Neuronal stem cell (in vitro differentiated cells): ENCODE data around the gene STOX2.

Experiments used
- DNase-seq: peaks from one replicate; pipeline ENCODE4 v3.0.0-alpha.2; 2013; ENCODE audit warnings: low spot score
- H2AFZ ChIP-seq: one replicate; pipeline ENCODE4 v1.6.1; 2013; ENCODE audit warnings: mild to moderate bottlenecking, low read length, inconsistent platforms
- H2AK5ac ChIP-seq: 2 replicates; pipeline ENCODE4 v1.6.1; 2013; ENCODE audit warnings: low read depth, mild to moderate bottlenecking, inconsistent platforms, low read length, moderate library complexity, mixed read lengths
- H2BK120ac ChIP-seq: 2 replicates; pipeline ENCODE4 v1.6.1; 2013; ENCODE audit warnings: low read depth, mild to moderate bottlenecking, inconsistent platforms, low read length, moderate library complexity, mixed read lengths
- H2BK12ac ChIP-seq: one replicate; pipeline ENCODE4 v1.6.1; 2013; ENCODE audit warnings: low read length, inconsistent platforms
- H2BK15ac ChIP-seq: 2 replicates; pipeline ENCODE4 v1.6.1; 2013; ENCODE audit warnings: mild to moderate bottlenecking, low read length, inconsistent platforms, mixed read lengths
- H2BK5ac ChIP-seq: one replicate; pipeline ENCODE4 v1.6.1; 2013; ENCODE audit warnings: inconsistent platforms, mild to moderate bottlenecking, low read length, moderate library complexity
- H3K14ac ChIP-seq: one replicate; pipeline ENCODE4 v1.6.1; 2013; ENCODE audit warnings: low read length, inconsistent platforms
- H3K18ac ChIP-seq: 2 replicates; pipeline ENCODE4 v1.6.1; 2013; ENCODE audit warnings: low read length, inconsistent platforms
- H3K23ac ChIP-seq: 2 replicates; pipeline ENCODE4 v1.6.1; 2013; ENCODE audit warnings: low read depth, mild to moderate bottlenecking, mixed read lengths, low read length, inconsistent platforms; ENCODE audit not compliant: poor library complexity
- H3K27ac ChIP-seq: replicated peaks from 3 replicates; pipeline ENCODE4 v1.5.1; 2013; ENCODE audit warnings: low read length, inconsistent platforms
- H3K27me3 ChIP-seq, 3 experiments: 2 replicates each; pipeline ENCODE4 v1.6.1; 2013; ENCODE audit warnings: low read length in 3 of 3, mild to moderate bottlenecking in 2 of 3, inconsistent platforms in 1 of 3, low read depth in 1 of 3, mixed read lengths in 1 of 3, moderate library complexity in 1 of 3; ENCODE audit not compliant: control insufficient read depth in 3 of 3, insufficient read depth in 3 of 3
- H3K36me3 ChIP-seq, 2 donors: replicated peaks in 1 of 2; 2 replicates each; pipeline ENCODE4 v1.6.1; 2013; ENCODE audit warnings: low read length in 2 of 2; ENCODE audit not compliant: control insufficient read depth in 2 of 2, insufficient read depth in 2 of 2
- H3K4ac ChIP-seq: 2 replicates; pipeline ENCODE4 v1.6.1; 2013; ENCODE audit warnings: inconsistent platforms, mild to moderate bottlenecking, low read length, moderate library complexity
- H3K4me1 ChIP-seq, 2 donors: 1 replicate in 1 of 2; 2 replicates in 1 of 2; pipeline ENCODE4 v1.6.1; 2013; ENCODE audit warnings: low read length in 2 of 2, low read depth in 1 of 2; ENCODE audit not compliant: control insufficient read depth in 2 of 2, insufficient read depth in 1 of 2
- H3K4me2 ChIP-seq: one replicate; pipeline ENCODE4 v1.6.1; 2013; ENCODE audit warnings: mild to moderate bottlenecking, low read length, inconsistent platforms; ENCODE audit not compliant: insufficient read depth, poor library complexity, severe bottlenecking
- H3K4me3 ChIP-seq, 2 donors: 2 replicates each; pipeline ENCODE4 v1.5.1; 2013; ENCODE audit warnings: low read length in 2 of 2, mild to moderate bottlenecking in 2 of 2, inconsistent platforms in 1 of 2, moderate library complexity in 1 of 2
- H3K79me1 ChIP-seq: one replicate; pipeline ENCODE4 v1.6.1; 2013; ENCODE audit warnings: low read depth, mild to moderate bottlenecking, inconsistent platforms, low read length, moderate library complexity
- H3K9ac ChIP-seq: one replicate; pipeline ENCODE4 v1.6.1; 2013; ENCODE audit warnings: mild to moderate bottlenecking, low read depth, low read length, inconsistent platforms; ENCODE audit not compliant: poor library complexity
- H3K9me3 ChIP-seq, 2 donors: replicated peaks in 1 of 2; 2 replicates each; pipeline versions ENCODE3 to v1.6.1; 2013; ENCODE audit warnings: low read length in 2 of 2, mild to moderate bottlenecking in 2 of 2, inconsistent platforms in 1 of 2, low read depth in 1 of 2, mixed read lengths in 1 of 2, moderate library complexity in 1 of 2; ENCODE audit not compliant: control insufficient read depth in 2 of 2, insufficient read depth in 1 of 2
- H4K8ac ChIP-seq: one replicate; pipeline ENCODE4 v1.6.1; 2013; ENCODE audit warnings: low read depth, mild to moderate bottlenecking, inconsistent platforms, low read length, moderate library complexity
- H4K91ac ChIP-seq: one replicate; pipeline ENCODE4 v1.6.1; 2013; ENCODE audit warnings: low read length, low read depth, mild to moderate bottlenecking, inconsistent platforms; ENCODE audit not compliant: poor library complexity
- WGBS, 2 donors: extraction: QIAGEN DNeasy Blood & Tissue Kit; methylation state at CpG; one replicate each; pipeline ENCODE4 v1.1.7; 2013; ENCODE audit warnings: missing lambda C conversion rate in 2 of 2, mixed read lengths in 1 of 2; ENCODE audit not compliant: insufficient read length in 2 of 2, insufficient replicate concordance in 1 of 2; ENCODE audit errors: extremely low coverage in 2 of 2; 5-methylcytosine and 5-hydroxymethylcytosine counted together

Gene STOX2

GRCh38 chr4:183889190-183889589 is 15.9 kb upstream of the STOX2 start:
- Histone ChIP-seq H3K79me1 (no peaks in the 10 kb centered on the region), H2BK12ac (no peak overlapping the region), H4K8ac (no peak overlapping the region), H4K91ac (no peak overlapping the region), H3K36me3 (no peaks in the 10 kb centered on the region), H2BK5ac (no peak overlapping the region), H3K18ac (peak overlapping the region; percentile 82), H2AK5ac (no peak overlapping the region), H3K14ac (no peak overlapping the region), H2BK15ac (no peak overlapping the region), H2BK120ac (no peak overlapping the region), H3K4me1 (peaks cover 0 to 3% of the 10 kb centered on the region in 2 donors), H3K9me3 (no peaks in the 10 kb centered on the region), H3K27me3 (peaks cover 0 to 13% (median 0%) of the 10 kb centered on the region in 3 experiments), H3K9ac (no peak overlapping the region), H3K4me3 (no peak overlapping the region), H3K23ac (no peak overlapping the region), H2AFZ (no peak overlapping the region), H3K27ac (no peak overlapping the region), H3K4ac (no peak overlapping the region), H3K4me2 (no peak overlapping the region)
- DNase-seq = no peak
- WGBS, 2 donors = no CpG with 5 or more reads among the region's 5 CpGs

- WGBS, 2 donors = no CpG with 5 or more reads among the region's 3 CpGs
- H4K91ac ChIP-seq = no peak overlapping the region
- H3K14ac ChIP-seq = no peak overlapping the region
- no peak overlapping the region for H3K4me2 ChIP-seq
- no peak overlapping the region for H2AK5ac ChIP-seq
- no peaks in the 10 kb centered on the region for H3K79me1 ChIP-seq
- H2BK15ac ChIP-seq = no peak overlapping the region
- no peak overlapping the region for H3K4me3 ChIP-seq
- H4K8ac ChIP-seq = no peak overlapping the region
- no peak overlapping the region for H2BK12ac ChIP-seq
- H3K4ac ChIP-seq = no peak overlapping the region
- H2BK5ac ChIP-seq = no peak overlapping the region
- H3K36me3 ChIP-seq = no peaks in the 10 kb centered on the region
- peaks cover 0 to 3% (median 0%) of the 10 kb centered on the region in 3 experiments for H3K27me3 ChIP-seq
- no peak overlapping the region for H3K9ac ChIP-seq
- DNase-seq = no peak
- H3K27ac ChIP-seq = no peak overlapping the region
- no peaks in the 10 kb centered on the region for H3K4me1 ChIP-seq
- H3K9me3 ChIP-seq = peaks cover 0 to 7% of the 10 kb centered on the region in 2 donors
- H3K23ac ChIP-seq = no peak overlapping the region
- no peak overlapping the region for H3K18ac ChIP-seq
- H2AFZ ChIP-seq = no peak overlapping the region
- H2BK120ac ChIP-seq = no peak overlapping the region
Measured at GRCh38 chr4:183897193-183897592, 7.9 kb upstream of the STOX2 start.

- Histone ChIP-seq H4K91ac (no peak overlapping the region), H3K4me2 (no peak overlapping the region), H2BK12ac (no peak overlapping the region), H3K27me3 (no peaks in the 10 kb centered on the region), H2AK5ac (no peak overlapping the region), H2BK15ac (no peak overlapping the region), H3K14ac (no peak overlapping the region), H4K8ac (no peak overlapping the region), H2AFZ (no peak overlapping the region), H3K18ac (no peak overlapping the region), H3K36me3 (no peaks in the 10 kb centered on the region), H3K4me3 (no peak overlapping the region), H3K79me1 (no peaks in the 10 kb centered on the region), H2BK120ac (no peak overlapping the region), H3K4ac (no peak overlapping the region), H3K4me1 (no peaks in the 10 kb centered on the region), H3K27ac (no peak overlapping the region), H2BK5ac (no peak overlapping the region), H3K9ac (no peak overlapping the region), H3K9me3 (peaks cover 2 to 7% of the 10 kb centered on the region in 2 donors), H3K23ac (no peak overlapping the region)
- no CpG with 5 or more reads among the region's 5 CpGs for WGBS, 2 donors
- DNase-seq = no peak
Measured at GRCh38 chr4:183898456-183898855, 6.7 kb upstream of the STOX2 start.

- H3K23ac ChIP-seq = no peak overlapping the region
- no peaks in the 10 kb centered on the region for H3K79me1 ChIP-seq
- H3K18ac ChIP-seq = no peak overlapping the region
- no peak for DNase-seq
- no peak overlapping the region for H2AFZ ChIP-seq
- no peak overlapping the region for H2BK12ac ChIP-seq
- no peak overlapping the region for H2BK15ac ChIP-seq
- no peak overlapping the region for H4K8ac ChIP-seq
- H4K91ac ChIP-seq = no peak overlapping the region
- H3K4me3 ChIP-seq = no peak overlapping the region
- no peaks in the 10 kb centered on the region for H3K27me3 ChIP-seq
- H3K9me3 ChIP-seq = peaks cover 2 to 10% of the 10 kb centered on the region in 2 donors
- no peak overlapping the region for H3K27ac ChIP-seq
- WGBS, 2 donors = no CpG with 5 or more reads among the region's 6 CpGs
- no peaks in the 10 kb centered on the region for H3K36me3 ChIP-seq
- H2BK5ac ChIP-seq = no peak overlapping the region
- peaks cover 0 to 7% of the 10 kb centered on the region in 2 donors for H3K4me1 ChIP-seq
- no peak overlapping the region for H2BK120ac ChIP-seq
- no peak overlapping the region for H3K9ac ChIP-seq
- H3K4me2 ChIP-seq = no peak overlapping the region
- no peak overlapping the region for H2AK5ac ChIP-seq
- H3K4ac ChIP-seq = no peak overlapping the region
- no peak overlapping the region for H3K14ac ChIP-seq
Measured at GRCh38 chr4:183903021-183903760, 1.9 kb upstream of the STOX2 start.
